Neural cell (in vitro differentiated cells): ENCODE measurements around the gene PHF23.

Source experiments
- EZH2 ChIP-seq: fragments of 200-600, 300-800 bp; shearing (Covaris generic), sonication (generic); IDR thresholded peaks from 2 replicates; pipeline ENCODE4 v1.6.1; 2014; ENCODE audit warnings: antibody characterized with exemption, low read length, borderline replicate concordance, mild to moderate bottlenecking; ENCODE audit not compliant: insufficient read depth, poor library complexity, severe bottlenecking
- POLR2AphosphoS5 ChIP-seq: IDR thresholded peaks from 2 replicates; pipeline ENCODE4 v1.6.1; 2012
- SMC3 ChIP-seq: fragments of 450-650 bp; conservative IDR thresholded peaks from 2 replicates; pipeline ENCODE4 v1.6.1; 2014; ENCODE audit warnings: antibody characterized with exemption, mild to moderate bottlenecking, moderate library complexity; ENCODE audit not compliant: poor library complexity
- TAF1 ChIP-seq: IDR thresholded peaks from 2 replicates; pipeline ENCODE4 v1.6.1; 2012; ENCODE audit warnings: low read depth
- TF ChIP-seq, protein P1 (sequence below): fragments of 450-650 bp; IDR thresholded peaks from 2 replicates; pipeline ENCODE4 v1.5.1; 2014; ENCODE audit warnings: antibody characterized with exemption, mild to moderate bottlenecking, moderate library complexity; ENCODE audit not compliant: poor library complexity, severe bottlenecking

DNA sequence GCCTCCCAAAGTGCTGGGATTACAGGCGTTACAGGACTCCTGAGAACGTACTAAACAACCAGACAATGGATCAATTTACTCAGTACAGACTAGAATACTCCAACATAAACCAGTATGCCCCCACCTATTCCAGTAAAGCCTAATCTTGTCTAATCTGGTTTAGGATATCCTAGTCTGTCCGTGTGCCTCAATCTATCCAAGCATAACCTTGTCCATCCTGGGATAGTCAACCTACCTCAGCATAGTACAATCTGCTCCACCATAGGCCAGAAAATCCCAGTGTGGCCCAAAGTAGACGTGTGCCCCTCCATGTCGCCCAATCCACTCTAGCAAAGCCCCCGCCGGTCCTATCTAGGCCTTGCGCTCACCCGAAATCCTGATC, 5.6 kb downstream of the PHF23 start:
- TF ChIP-seq TAF1 (no peak), POLR2AphosphoS5 (no peak), EZH2 (no peak), SMC3 (no peak)
- TF ChIP-seq, protein P1, sequence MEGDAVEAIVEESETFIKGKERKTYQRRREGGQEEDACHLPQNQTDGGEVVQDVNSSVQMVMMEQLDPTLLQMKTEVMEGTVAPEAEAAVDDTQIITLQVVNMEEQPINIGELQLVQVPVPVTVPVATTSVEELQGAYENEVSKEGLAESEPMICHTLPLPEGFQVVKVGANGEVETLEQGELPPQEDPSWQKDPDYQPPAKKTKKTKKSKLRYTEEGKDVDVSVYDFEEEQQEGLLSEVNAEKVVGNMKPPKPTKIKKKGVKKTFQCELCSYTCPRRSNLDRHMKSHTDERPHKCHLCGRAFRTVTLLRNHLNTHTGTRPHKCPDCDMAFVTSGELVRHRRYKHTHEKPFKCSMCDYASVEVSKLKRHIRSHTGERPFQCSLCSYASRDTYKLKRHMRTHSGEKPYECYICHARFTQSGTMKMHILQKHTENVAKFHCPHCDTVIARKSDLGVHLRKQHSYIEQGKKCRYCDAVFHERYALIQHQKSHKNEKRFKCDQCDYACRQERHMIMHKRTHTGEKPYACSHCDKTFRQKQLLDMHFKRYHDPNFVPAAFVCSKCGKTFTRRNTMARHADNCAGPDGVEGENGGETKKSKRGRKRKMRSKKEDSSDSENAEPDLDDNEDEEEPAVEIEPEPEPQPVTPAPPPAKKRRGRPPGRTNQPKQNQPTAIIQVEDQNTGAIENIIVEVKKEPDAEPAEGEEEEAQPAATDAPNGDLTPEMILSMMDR, result no peak
